Hepatocyte (in vitro differentiated cells): ENCODE results near the gene MICAL3. TPM values are rescaled to one million over a fixed set of nuclear protein-coding genes. Genes with fewer than 3 reads are reported as not detected.

ENCODE experiments used
- DNase-seq: peaks from one replicate; pipeline ENCODE4 v3.0.0-alpha.2; 2016; ENCODE audit warnings: low spot score
- H2AFZ ChIP-seq: fragments of 200-600 bp; sonication (generic); 2 replicates; pipeline ENCODE4 v1.6.0; 2016; ENCODE audit warnings: antibody characterized with exemption, mild to moderate bottlenecking
- H3K27ac ChIP-seq: fragments of 200-600 bp; sonication (generic); 2 replicates; pipeline ENCODE4 v1.5.1; 2016; ENCODE audit warnings: mild to moderate bottlenecking
- H3K27me3 ChIP-seq: fragments of 200-600 bp; sonication (generic); 2 replicates; pipeline ENCODE4 v1.6.1; 2016
- H3K36me3 ChIP-seq: fragments of 200-600 bp; sonication (generic); replicated peaks from 2 replicates; pipeline ENCODE4 v1.5.1; 2016; ENCODE audit warnings: low read depth; ENCODE audit not compliant: insufficient read depth
- H3K4me1 ChIP-seq: fragments of 200-600 bp; sonication (generic); 2 replicates; pipeline ENCODE4 v1.5.1; 2016; ENCODE audit warnings: mild to moderate bottlenecking, moderate library complexity; ENCODE audit not compliant: insufficient read depth
- H3K4me2 ChIP-seq: fragments of 200-600 bp; sonication (generic); 2 replicates; pipeline ENCODE4 v1.6.0; 2016
- H3K4me3 ChIP-seq: fragments of 200-600 bp; sonication (generic); 2 replicates; pipeline ENCODE4 v1.5.1; 2016; ENCODE audit warnings: mild to moderate bottlenecking
- H3K79me2 ChIP-seq: fragments of 200-600 bp; sonication (generic); 2 replicates; pipeline ENCODE4 v1.6.0; 2017; ENCODE audit warnings: mild to moderate bottlenecking
- H3K9me2 ChIP-seq: fragments of 200-600 bp; sonication (generic); replicated peaks from 2 replicates; pipeline ENCODE4 v1.6.0; 2017; ENCODE audit warnings: mild to moderate bottlenecking; ENCODE audit not compliant: insufficient read depth
- H3K9me3 ChIP-seq: fragments of 200-600 bp; sonication (generic); 2 replicates; pipeline ENCODE4 v1.5.1; 2016; ENCODE audit warnings: low read depth, mild to moderate bottlenecking
- H4K20me1 ChIP-seq: fragments of 200-600 bp; sonication (generic); 2 replicates; pipeline ENCODE4 v1.6.0; 2016; ENCODE audit warnings: mild to moderate bottlenecking; ENCODE audit not compliant: insufficient read depth, poor library complexity, severe bottlenecking
- EZH2 ChIP-seq: fragments of 200-600 bp; sonication (generic); IDR thresholded peaks from 2 replicates; pipeline ENCODE4 v1.6.1; 2016; ENCODE audit warnings: antibody characterized with exemption, mild to moderate bottlenecking, borderline replicate concordance
- EZH2phosphoT487 ChIP-seq: fragments of 200-600 bp; sonication (generic); IDR thresholded peaks from one replicate; pipeline ENCODE4 v1.6.1; 2018; ENCODE audit warnings: antibody characterized with exemption, mild to moderate bottlenecking, low read depth, moderate library complexity; ENCODE audit not compliant: unreplicated experiment, severe bottlenecking
- WGBS: methylation state at CpG from one replicate; pipeline ENCODE4 v1.1.6; 2016; ENCODE audit warnings: low lambda C conversion rate; ENCODE audit errors: missing lambda C conversion rate; 5-methylcytosine and 5-hydroxymethylcytosine counted together
- polyA plus RNA-seq: library from polyadenylated mRNA; unstranded; fragments of >200 nt; fragmentation: Nextera tagmentation; extraction: Ambion mirVana; gene quantifications from 2 replicates; pipeline ENCODE4 v1.2.1, GENCODE V29; 2016
- total RNA-seq: library from RNA; depleted of rRNA; stranded (reverse); fragments of >200 nt; gene quantifications from 2 replicates; pipeline ENCODE4 v1.2.3, GENCODE V29; 2014
- TF ChIP-seq, protein P1 (sequence below): fragments of 200-600 bp; sonication (generic); IDR thresholded peaks from 2 replicates; pipeline ENCODE4 v1.5.1; 2016; ENCODE audit warnings: antibody characterized with exemption, mild to moderate bottlenecking; ENCODE audit not compliant: poor library complexity

The MICAL3 gene
- total and polyA plus RNA-seq, 2 experiments from 2014 or later: 4.6 to 22.7 TPM

DNA sequence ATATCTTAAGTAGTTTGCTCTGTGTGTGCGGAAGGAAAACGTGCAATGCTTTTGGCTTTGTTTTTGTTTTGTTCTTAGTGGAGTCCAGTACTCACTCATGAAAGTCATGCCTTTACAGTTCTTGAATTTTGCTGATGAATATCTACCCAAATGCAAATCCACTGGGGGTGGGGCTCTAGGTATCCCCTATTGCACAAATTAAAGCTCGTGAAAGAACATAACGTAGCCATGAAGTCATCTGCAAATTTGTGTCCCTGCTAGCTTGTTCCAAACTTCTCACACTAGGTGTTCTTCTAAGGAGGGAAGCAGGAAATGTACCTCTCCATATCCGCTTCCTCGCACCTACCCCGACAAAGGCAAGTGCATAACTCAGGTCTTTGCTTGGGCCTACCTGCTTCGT is 118.9 kb downstream of the MICAL3 start:
- Histone ChIP-seq H3K4me3 (no peak overlapping the region), H3K4me2 (no peak overlapping the region), H2AFZ (no peak overlapping the region), H3K27ac (no peak overlapping the region), H3K36me3 (no peaks in the 10 kb centered on the region), H3K9me2 (no peaks in the 10 kb centered on the region), H3K4me1 (peaks cover 6% of the 10 kb centered on the region), H3K79me2 (peaks cover 28% of the 10 kb centered on the region), H4K20me1 (no peaks in the 10 kb centered on the region), H3K9me3 (no peaks in the 10 kb centered on the region), H3K27me3 (no peaks in the 10 kb centered on the region)
- whole genome bisulfite sequencing: over 99% methylated on average over 8 of the region's 8 CpGs
- DNase-seq: no peak
- no peak for TF ChIP-seq EZH2
- TF ChIP-seq EZH2phosphoT487: no peak
- TF ChIP-seq, protein P1, sequence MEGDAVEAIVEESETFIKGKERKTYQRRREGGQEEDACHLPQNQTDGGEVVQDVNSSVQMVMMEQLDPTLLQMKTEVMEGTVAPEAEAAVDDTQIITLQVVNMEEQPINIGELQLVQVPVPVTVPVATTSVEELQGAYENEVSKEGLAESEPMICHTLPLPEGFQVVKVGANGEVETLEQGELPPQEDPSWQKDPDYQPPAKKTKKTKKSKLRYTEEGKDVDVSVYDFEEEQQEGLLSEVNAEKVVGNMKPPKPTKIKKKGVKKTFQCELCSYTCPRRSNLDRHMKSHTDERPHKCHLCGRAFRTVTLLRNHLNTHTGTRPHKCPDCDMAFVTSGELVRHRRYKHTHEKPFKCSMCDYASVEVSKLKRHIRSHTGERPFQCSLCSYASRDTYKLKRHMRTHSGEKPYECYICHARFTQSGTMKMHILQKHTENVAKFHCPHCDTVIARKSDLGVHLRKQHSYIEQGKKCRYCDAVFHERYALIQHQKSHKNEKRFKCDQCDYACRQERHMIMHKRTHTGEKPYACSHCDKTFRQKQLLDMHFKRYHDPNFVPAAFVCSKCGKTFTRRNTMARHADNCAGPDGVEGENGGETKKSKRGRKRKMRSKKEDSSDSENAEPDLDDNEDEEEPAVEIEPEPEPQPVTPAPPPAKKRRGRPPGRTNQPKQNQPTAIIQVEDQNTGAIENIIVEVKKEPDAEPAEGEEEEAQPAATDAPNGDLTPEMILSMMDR: no peak

DNA sequence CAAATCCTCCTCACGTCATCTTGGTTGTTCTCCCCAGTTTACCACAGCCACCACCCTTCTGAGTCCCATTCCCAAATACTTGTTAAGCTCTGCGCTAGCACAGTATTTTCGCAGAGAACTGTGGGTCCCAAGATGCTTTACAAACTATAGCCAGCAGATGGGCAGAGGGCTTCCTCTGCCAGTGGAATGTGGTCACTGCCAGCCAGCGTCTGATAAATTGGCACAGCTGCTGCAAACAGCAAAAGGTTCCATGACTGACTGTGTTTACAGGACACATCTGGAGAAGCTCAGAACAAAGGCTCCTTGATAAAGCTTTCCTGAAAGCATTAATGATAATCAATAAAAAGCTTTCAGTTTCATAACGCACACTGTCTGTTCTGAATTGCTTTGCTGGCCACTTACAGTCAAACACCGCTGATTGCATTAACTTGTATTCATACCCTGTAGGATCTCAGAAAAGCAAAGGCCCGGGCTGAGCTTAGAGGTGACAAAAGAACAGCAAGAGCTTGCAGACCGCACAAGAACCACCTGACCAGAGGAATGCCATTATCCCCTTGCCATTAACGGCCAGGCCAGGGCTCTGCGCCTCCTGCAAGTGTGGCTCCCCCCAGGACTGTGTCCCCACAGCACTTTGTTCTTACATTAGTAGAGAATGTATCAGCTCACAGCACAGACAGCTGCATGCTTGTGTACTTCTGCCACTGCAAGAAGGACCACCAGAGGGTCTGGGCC is 120.6 kb downstream of the MICAL3 start:
- H2AFZ ChIP-seq: no peak overlapping the region
- H3K27ac ChIP-seq: peak overlapping the region; percentile 40
- TF ChIP-seq, protein P1: no peak
- TF ChIP-seq EZH2phosphoT487 (no peak), EZH2 (no peak)
- WGBS: 64% methylated on average over 10 of the region's 10 CpGs
- H4K20me1 ChIP-seq: no peaks in the 10 kb centered on the region
- H3K4me3 ChIP-seq: no peak overlapping the region
- H3K27me3 ChIP-seq: no peaks in the 10 kb centered on the region
- H3K9me2 ChIP-seq: no peaks in the 10 kb centered on the region
- H3K36me3 ChIP-seq: no peaks in the 10 kb centered on the region
- no peaks in the 10 kb centered on the region for H3K9me3 ChIP-seq
- H3K79me2 ChIP-seq: peaks cover 16% of the 10 kb centered on the region
- no peak for DNase-seq
- no peak overlapping the region for H3K4me2 ChIP-seq
- H3K4me1 ChIP-seq: peaks cover under 1% of the 10 kb centered on the region

DNA sequence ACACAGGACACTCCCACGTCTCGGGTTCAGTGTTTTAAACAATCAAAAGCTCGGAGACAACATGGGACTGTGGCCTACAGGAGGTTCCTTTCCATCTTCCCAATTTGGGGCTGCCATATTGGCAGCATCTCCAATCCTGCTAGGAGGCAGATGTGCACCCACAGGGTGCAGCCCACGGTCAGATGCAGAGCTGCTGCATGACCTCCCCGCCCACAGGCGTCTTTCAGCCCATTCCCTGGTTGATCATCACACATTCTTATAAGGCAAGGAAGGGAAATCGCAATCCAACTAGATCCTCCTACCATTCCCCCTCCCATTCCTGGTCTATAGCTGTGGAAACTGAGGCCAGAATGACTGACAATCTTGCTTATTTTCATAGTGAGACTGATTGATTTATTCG is 121.4 kb downstream of the MICAL3 start:
- TF ChIP-seq EZH2phosphoT487: no peak
- TF ChIP-seq, protein P1: no peak
- no peak for TF ChIP-seq EZH2
- Histone ChIP-seq H3K27ac (peak overlapping the region; percentile 15), H3K9me2 (no peaks in the 10 kb centered on the region), H4K20me1 (no peaks in the 10 kb centered on the region), H3K4me1 (peaks cover 8% of the 10 kb centered on the region), H2AFZ (no peak overlapping the region), H3K4me3 (no peak overlapping the region), H3K4me2 (no peak overlapping the region), H3K79me2 (peaks cover 11% of the 10 kb centered on the region), H3K36me3 (no peaks in the 10 kb centered on the region), H3K9me3 (no peaks in the 10 kb centered on the region), H3K27me3 (no peaks in the 10 kb centered on the region)
- DNase-seq: no peak
- WGBS: 95% methylated on average over 8 of the region's 8 CpGs
